HG03039 (cell line): Measurements from ENCODE around the gene XYLT1.

ENCODE experiments used
- ATAC-seq: cut with Tn5 transposase; IDR thresholded peaks from one replicate; pipeline ENCODE4 v1.9.1; 2021; ENCODE audit warnings: mild to moderate bottlenecking, moderate library complexity; ENCODE audit not compliant: unreplicated experiment

Gene XYLT1

GRCh38 chr16:17213025-17213424 is 257.7 kb downstream of the XYLT1 start:
- no peak for ATAC-seq

DNA sequence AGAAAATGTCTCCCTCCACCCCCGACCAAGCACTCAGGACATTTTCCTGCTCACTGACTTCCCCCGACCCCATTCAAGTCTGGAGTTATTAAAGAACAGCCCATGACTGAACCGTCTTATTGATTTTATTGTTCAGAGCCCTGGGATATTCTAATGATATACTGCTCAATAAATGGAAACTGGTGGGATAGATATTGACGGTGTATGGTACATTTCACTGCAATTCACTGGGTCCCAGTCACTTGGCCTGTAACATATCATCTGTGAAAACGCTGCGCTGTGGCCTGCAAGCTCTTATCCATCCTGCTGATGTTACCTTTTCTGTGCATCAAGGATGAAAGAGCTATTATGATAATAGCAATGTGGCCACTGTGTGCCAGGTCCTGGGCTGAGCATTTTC is 258.2 kb downstream of the XYLT1 start:
- no peak for ATAC-seq

- no peak for ATAC-seq
Observed at GRCh38 chr16:17211797-17212196, 259.0 kb downstream of the XYLT1 start.

GRCh38 chr16:17206712-17207111 is 264.0 kb downstream of the XYLT1 start:
- no peak for ATAC-seq

DNA sequence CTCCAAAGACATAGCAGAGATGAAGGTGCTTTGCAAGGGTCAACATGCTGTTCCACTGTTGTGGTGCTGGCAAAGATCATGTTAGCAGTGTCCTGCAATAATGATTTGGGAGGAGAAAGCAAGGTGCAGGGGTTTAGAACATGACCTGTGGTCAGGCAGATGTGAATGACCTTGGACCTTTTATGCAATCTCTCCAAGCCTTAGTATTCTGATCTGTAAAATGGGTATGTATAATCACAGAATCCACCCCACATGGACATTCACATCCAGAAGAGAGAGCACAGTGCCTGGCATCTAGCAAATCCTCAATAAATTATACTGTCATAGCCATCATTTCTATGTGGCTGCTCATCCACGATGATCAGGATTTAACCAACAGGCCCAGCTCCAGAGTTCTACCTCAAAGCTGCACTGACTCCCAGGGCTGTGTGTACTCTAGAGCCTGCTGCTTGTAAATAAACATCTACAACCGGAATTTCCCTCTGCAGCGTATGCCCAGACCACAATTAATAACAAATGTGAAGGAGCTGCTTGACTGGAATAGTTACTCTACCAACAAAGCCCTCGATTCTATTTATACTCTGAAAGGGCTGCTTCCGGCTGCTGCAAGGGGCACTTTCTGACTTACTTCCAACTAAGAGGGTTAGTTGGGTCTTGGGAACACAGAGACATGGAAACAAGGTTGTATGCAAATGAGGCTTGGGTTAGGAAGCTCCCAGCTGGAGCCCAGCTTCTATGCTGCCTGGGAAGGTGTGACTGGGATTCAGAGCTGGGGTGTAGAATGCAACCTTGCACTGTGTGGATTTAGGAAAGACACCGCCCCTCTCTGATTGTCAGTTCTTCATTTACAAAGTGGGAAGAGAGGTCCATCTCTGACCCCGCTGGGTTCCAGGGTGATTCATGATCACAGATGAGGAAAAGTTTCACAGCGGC is 265.2 kb downstream of the XYLT1 start:
- ATAC-seq, result no peak

DNA sequence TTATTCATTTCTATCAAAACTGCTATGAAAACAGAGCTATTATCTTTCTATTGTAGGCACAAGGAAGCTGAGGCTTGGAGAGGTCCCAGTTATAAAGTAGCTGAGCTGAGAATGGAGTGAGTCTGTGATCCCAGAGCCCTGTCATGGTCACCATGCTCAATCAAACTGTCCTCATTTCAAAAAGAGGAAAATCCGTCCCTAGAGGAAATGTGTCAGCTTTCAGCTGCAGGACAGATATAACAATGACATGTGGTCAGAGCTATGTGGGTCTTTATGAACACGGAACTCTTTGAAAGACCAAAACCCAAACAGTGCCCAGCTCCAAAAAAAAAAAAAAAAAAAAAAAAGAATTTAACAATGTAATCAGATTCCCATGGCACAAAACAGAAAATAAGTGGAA is 266.1 kb downstream of the XYLT1 start:
- no peak for ATAC-seq

- no peak for ATAC-seq
Observed at GRCh38 chr16:17204206-17204605, 266.6 kb downstream of the XYLT1 start.

GRCh38 chr16:17203424-17203823 is 267.3 kb downstream of the XYLT1 start:
- ATAC-seq, result no peak

GRCh38 chr16:17199135-17199534 is 271.6 kb downstream of the XYLT1 start:
- no peak for ATAC-seq

GRCh38 chr16:17196526-17196925 is 274.2 kb downstream of the XYLT1 start:
- ATAC-seq, result no peak

GRCh38 chr16:17194190-17194780 is 276.5 kb downstream of the XYLT1 start:
- ATAC-seq, result no peak

DNA sequence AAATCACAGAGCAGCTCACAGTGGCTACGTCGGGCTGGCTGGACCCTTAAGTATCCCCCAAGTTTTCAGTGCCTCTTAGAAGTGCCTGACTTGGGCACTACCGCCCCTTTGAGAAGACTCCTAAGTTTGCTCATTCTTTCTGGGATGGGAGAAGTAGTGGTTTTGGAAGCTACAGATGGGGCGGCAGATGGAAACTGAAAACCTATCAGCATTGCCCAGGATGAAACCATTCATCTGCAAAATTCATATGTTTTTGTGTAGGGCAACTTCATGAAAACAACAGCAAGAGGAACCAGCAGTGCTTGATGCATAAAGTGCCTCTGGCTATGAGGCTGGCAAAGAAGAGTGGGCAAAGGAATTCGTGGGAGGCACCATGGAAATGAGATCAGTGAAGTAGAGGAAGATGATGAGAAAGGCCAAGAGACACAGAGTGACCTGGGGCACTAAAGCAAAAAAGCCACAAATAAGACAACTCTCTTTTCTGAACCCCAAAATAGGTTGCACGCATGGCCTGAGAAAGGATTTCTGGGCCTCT is 277.1 kb downstream of the XYLT1 start:
- no peak for ATAC-seq

- no peak for ATAC-seq
Observed at GRCh38 chr16:17184026-17184425, 286.7 kb downstream of the XYLT1 start.

GRCh38 chr16:17177959-17178905 is 292.5 kb downstream of the XYLT1 start:
- ATAC-seq, result no peak

- no peak for ATAC-seq
Observed at GRCh38 chr16:17177242-17177958, 293.4 kb downstream of the XYLT1 start.

DNA sequence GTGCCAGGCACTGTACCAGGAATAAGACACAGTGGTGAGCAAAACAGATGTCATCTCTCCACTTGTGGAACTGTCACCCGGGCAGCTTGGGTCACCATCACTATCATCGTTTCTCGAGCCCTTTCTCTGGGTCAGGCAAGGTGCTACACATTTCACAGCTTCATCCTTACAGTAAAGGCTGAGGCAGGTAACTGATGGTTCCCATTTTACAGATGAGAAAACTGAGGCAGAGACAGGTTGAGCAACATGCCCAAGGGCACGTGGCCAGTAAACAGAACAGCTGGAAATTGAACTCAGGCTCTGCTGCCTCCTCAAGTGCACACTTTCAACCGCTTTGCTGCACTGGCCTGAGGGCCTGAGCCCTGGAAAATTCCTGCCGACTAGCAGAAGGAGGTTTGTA is 294.6 kb downstream of the XYLT1 start:
- ATAC-seq, result no peak

GRCh38 chr16:17173281-17173680 is 297.5 kb downstream of the XYLT1 start:
- ATAC-seq, result no peak

GRCh38 chr16:17171250-17172143 is 299.3 kb downstream of the XYLT1 start:
- ATAC-seq, result no peak

DNA sequence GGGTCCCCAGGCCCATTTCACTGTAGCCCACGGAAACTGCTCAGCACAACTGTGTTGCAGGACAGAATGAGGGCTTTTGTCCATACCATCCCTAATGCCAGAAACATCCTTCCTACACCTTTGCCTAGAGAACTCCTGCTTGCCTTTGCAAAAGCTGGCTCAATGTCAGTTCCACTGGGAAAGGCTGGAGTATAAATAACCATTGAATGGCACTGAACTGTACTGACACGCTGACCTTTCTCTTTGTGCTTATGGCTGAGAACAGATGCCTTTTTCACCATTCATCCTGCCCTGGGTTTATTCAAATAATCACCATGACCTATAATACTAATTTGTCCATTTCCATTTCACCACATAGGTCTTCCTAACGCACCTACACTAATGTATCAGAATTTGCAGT is 300.3 kb downstream of the XYLT1 start:
- ATAC-seq, result no peak
